Measurements from ENCODE around the gene IP6K3. TPM values are rescaled to one million over a fixed set of nuclear protein-coding genes. Genes with fewer than 3 reads are reported as not detected.
A peak's percentile ranks its signal among the peaks of the same experiment; 100 is the strongest.

The IP6K3 gene
- total RNA-seq, 1 donor from 2014 or later = 1.5 TPM

- intact Hi-C loops (cut with DNase I) = no loop called here
- H3K36me3 ChIP-seq = peaks cover 0 to 7% of the 10 kb centered on the region in 2 donors
- H3K4me3 ChIP-seq = peak within 1 kb of the TSS; percentile 71 to 76
- H3K9me3 ChIP-seq = no peaks in the 10 kb centered on the region
- H3K27me3 ChIP-seq = no peaks in the 10 kb centered on the region
- peak in 1 of 2 donors; percentile 94 for DNase-seq (ENCODE audit: extremely low spot score in 2 of 2)
- H3K4me1 ChIP-seq = peaks cover 27% of the 10 kb centered on the region
- TF ChIP-seq POLR2A (IDR thresholded peaks at IDR 0.05) (peak in 1 of 2 donors; percentile 74), CTCF (IDR thresholded peaks at IDR 0.05) (peak; percentile 30 to 89 (median 48)), POLR2AphosphoS5 (IDR thresholded peaks at IDR 0.05; ENCODE audit: insufficient read depth in 1 of 2, low read depth in 1 of 2) (peak; percentile 93 to 98)
- H3K27ac ChIP-seq = peak within 1 kb of the TSS; percentile 90
Measured at GRCh38 chr6:33711140-33712129, 35.3 kb downstream of the IP6K3 start, which contains the start of gene UQCC2. Gene UQCC2, minus strand, starts transcription at chr6:33711700. Its CDS starts 14 bp downstream, at chr6:33711686.

GRCh38 chr6:33710296-33711121 is 36.2 kb downstream of the IP6K3 start:
- Histone ChIP-seq H3K36me3 (peaks cover 0 to 7% of the 10 kb centered on the region in 2 donors), H3K4me1 (peaks cover 23% of the 10 kb centered on the region), H3K4me3 (peak overlapping the region; percentile 71 to 76), H3K27ac (peak overlapping the region; percentile 90), H3K27me3 (no peaks in the 10 kb centered on the region), H3K9me3 (no peaks in the 10 kb centered on the region)
- TF ChIP-seq POLR2A (IDR thresholded peaks at IDR 0.05) (no peak), CTCF (IDR thresholded peaks at IDR 0.05) (no peak), POLR2AphosphoS5 (IDR thresholded peaks at IDR 0.05; ENCODE audit: insufficient read depth in 1 of 2, low read depth in 1 of 2) (no peak)
- intact Hi-C loops (cut with DNase I) = no loop called here
- no peak for DNase-seq (ENCODE audit: extremely low spot score in 2 of 2)

- H3K27ac ChIP-seq = no peak overlapping the region
- H3K4me1 ChIP-seq = peaks cover 23% of the 10 kb centered on the region
- intact Hi-C loops (cut with DNase I) = no loop called here
Measured at GRCh38 chr6:33709605-33710295, 37.0 kb downstream of the IP6K3 start.

More at GRCh38 chr6:33709605-33710295, 37.0 kb downstream of the IP6K3 start:
- Histone ChIP-seq H3K27me3 (no peaks in the 10 kb centered on the region), H3K4me3 (no peak overlapping the region), H3K36me3 (peaks cover 0 to 7% of the 10 kb centered on the region in 2 donors), H3K9me3 (no peaks in the 10 kb centered on the region)
- TF ChIP-seq POLR2A (IDR thresholded peaks at IDR 0.05) (no peak), CTCF (IDR thresholded peaks at IDR 0.05) (no peak), POLR2AphosphoS5 (IDR thresholded peaks at IDR 0.05; ENCODE audit: insufficient read depth in 1 of 2, low read depth in 1 of 2) (no peak)
- no peak for DNase-seq (ENCODE audit: extremely low spot score in 2 of 2)

Data from vagina (tissue), 2 donors.